NK-92 (cell line): Measurements from ENCODE around the gene RPS2.
"Not testable (repeated sequence)": the region's sequence is repeated elsewhere in the genome, so short reads cannot be mapped to it uniquely, and the experiment has no call there.

ENCODE experiments used
- DNase-seq: peaks from one replicate; lab custom pipeline; 2025; ENCODE audit not compliant: unreplicated experiment; lab: John Stamatoyannopoulos, UW

RPS2 gene

DNA sequence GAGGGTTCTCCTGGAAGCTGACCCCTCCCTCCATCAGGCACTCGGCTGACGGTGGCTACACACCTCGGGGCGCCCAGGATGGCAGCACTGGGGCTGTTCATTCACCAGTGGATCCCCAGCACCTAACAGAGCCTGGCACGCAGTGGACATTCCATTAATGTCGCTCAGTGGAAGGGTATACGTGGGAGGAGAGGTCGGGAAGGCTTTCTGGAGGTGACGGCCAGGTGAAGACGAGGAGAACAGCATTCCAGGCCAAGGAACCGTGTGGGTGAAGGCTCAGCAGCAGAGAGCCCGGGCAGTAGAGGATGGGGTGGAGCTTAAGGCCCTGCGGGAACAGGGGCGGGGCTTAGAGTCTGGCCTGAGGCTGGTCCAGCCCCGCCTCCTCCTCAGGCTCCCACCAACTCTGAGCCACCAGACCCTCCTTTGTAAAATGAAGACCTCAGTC is 43.9 kb downstream of the RPS2 start:
- no peak for DNase-seq

- not testable (repeated sequence) for DNase-seq
Observed at GRCh38 chr16:1920122-1920521, 44.5 kb downstream of the RPS2 start.

- no peak for DNase-seq
Observed at GRCh38 chr16:1919327-1919998, 45.2 kb downstream of the RPS2 start.

DNA sequence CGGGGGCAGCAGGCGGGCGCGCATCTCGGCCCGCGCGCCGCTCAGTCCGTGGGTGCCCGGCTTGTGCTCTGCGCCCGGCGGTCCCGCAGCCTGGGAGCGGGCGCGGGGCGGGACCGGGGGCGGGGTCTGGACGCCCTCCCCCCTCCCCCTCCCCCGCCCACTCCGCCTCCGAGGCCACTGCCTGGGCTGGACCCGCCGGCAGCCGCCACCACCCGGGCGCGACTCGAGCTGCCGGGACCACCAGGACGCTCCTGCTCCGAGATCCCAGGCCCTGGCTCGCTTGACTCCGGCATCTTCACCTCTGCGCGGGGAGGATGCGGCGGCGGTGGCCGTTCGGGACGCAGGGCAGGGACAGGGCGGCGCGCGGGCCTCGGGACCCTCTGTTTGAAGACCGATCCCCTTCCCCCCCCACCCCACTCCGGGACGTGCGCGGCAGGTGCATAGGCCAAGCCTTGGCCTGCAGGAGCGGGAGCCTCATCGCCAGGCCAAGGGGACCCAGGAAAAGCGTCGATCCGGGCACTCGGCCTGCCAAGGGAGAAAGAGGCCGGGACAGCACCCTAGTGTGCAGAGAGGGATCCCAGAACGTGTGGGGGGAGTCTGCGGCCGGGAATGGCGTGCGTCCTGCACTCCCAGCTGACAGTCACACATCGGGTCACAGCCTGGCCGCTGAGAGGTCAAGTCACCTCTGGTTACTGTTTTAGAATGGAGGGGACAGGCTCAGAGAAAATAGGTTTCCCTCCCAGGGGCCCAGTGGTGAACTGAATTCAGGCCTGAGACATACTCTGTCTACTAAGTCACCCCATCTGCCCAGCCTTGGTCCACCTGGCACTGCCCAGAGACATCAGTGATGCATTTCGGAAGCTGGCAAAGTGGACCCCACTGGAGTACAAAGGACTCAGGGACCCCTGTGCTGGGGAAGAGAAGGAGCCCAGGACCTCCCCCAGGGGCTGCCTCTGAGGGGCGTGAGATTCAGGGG is 46.0 kb downstream of the RPS2 start, which contains the start of gene HS3ST6:
Gene HS3ST6 (minus strand): TSS at position 65 of the 976 bp plus-strand sequence. CDS start 92 bp downstream, outside the sequence.
- DNase-seq: no peak

DNA sequence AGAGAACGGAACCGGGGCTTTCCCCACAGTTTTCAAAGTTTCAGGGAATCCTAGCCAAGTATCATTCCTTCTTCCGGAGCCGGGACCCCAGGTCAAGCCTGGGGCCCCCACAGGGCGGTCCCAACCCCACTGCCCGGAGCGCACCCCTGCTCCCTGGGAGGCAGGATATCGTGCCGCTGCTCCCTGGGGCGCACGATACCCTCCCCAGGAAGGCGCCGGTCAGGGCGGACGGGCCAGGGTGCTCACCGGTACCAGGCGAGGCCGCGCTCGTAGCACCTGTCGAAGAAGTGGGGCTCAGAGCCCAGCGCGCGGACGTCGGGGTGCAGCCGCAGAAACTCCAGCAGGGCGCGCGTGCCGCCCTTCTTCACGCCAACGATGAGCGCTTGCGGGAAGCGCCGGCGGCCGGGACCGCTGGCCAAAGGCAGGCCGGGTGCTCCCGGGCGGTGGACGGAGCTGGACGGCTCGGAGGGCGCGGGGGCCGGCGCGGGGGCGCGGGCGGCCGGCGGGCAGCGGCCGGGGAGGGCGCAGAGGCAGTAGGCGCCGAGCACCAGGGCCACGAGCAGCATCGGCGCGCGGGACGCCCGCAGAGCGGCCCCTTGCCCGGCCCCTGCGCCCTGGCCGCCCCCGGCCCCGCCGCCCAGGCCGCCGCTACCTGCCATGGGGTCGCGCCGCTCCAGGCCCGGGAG is 46.8 kb downstream of the RPS2 start:
- no peak for DNase-seq

DNA sequence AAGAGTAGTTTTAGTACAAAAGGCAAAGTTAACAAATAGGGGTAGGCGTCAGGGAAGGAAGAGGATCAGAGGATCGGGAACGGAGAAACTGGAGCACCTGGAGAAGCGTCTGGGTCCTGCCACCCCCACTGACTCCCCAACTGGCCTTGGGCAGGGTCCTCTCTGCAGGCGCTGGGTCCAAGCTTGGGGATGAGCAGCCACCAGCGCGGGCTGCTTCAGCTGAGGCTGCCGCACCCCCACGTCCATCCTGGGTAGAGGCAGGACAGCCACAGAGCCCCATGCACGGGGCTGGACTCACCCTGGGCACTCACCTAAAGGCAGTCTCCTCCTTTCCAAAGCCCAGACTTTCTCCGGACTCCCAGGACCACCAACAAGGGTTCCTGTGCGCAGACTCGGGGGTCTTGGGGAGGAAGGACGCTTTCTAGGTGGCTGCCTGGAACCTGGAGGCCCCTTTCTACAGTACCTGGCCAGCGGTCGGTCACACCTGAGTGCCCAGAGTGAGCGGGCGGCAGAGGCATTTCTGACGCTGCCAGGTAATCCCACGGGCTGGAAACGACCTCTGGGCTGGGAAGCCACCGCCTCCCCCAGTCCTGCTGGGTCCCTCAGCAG is 47.5 kb downstream of the RPS2 start:
- no peak for DNase-seq

DNA sequence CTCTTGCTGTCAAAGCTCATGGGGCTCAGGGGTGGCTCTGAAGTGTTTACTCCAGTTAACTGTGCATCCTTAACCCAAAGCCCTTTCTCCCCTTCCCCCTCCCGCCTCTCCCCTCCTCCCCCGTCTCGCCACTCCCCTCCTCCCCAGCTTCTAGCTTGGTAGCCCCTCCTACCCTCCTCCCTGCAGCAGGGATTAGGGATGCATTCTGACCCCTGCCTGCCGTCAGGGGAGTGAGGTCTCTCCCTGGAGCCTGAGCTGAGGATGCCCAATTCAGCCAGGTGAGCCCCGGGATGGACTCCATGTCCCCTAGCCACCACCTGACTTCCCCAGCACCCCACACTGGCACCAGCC is 48.0 kb downstream of the RPS2 start:
- no peak for DNase-seq

DNA sequence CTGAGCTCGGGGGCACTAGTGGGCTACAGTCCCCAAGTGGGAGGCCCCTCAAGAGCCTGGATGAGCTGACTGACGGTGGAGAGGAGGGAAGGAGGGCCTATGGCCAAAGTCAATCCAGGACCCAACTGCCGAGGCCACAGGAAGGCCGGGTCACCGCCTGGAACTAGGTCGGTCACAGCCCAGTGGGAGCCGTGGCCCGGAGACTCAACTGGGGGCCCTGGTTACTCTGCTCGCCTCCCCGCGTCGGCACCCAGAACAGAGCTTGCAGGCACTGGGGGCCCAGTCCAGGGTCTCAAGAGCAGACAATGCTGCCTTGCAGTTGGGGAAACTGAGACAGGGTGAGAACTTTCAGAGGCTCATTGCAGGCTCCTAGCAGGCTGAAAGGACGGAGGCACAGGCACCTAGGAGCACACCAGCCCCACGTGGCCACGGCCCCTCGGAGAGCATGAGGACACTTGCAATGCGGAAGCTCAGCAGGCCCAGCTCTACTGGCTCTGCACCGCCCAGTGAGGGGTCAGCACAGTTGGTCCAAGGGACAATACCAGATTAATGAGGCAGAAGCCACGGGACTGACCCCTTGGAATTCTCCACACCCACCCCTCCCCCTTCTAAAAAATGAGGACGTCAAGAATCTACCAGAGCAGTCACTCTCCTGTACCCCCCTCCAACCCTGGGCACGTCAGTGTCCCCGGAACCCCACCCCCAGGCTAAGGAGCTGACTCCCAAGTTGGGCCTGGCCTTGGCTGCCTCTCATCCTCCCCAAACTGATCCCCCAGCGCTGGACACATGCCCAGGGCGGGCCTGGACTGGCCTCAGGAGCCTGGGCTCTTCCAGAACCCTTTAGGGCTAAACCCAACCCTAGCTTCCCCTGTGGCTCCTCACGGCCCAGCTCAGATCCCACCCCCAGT is 48.6 kb downstream of the RPS2 start:
- DNase-seq: no peak

- no peak for DNase-seq
Observed at GRCh38 chr16:1914988-1915387, 49.6 kb downstream of the RPS2 start.

DNA sequence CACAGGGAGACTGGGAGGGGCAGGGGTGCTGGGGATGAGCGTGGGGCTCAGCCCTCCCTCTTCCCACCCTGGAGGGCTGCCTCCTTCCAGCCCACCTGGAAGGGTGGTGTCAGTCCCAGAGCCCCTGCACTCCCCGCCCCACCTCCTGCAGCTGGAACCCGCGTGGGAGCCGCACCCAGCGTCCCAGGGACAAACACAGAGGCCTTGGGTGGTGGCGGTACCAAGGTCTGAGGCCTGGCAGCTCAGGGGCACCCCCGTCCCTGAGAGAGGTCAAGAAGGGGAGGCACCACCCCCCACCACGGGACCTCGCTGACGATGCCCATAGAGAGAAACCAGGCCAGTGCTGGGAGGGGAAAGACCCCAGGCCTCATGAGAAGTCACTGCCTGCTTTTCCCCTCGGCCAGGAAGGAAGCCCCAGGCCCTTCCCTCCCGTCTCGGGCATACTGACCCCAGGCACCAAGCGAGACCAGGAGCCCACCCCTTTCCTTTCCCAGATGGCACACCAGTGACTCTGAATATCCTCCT is 50.5 kb downstream of the RPS2 start:
- DNase-seq: no peak

DNA sequence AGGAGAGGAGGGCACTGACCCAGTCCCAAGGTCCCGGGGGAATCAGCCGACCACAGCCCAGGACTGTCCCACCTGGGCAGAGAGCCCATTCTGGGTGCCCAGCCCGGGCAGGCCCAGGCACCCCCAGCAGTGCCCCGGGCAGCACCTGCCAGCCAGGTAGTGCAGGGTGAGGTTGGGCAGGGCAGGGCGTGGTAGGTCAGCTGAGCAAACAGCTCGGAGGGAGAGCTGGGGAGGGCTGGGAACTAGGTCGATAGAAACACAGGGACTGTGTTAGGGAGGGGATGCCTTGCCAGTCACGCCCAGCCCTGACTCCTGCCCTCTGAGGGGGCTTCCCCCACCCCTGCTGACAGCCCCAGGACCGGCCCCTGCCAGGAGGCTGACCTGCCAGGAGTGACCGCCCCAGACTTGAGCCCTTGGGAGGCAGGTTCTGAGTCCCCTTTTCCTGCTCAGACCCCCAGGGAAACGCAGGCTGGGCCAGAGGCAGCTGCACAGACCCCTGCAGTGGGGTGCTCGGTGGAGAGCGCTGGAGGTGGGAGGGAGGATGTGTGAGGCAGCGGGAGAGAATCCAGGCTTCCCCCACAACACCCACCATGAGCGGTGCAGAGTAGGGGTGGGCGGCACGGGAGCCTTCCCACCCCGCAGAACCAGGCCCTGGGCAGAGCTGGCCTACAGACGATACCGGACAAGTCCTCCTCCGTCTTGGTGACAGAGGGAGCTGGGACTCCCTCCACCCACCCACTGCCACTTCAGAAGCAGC is 51.1 kb downstream of the RPS2 start:
- DNase-seq: no peak

DNA sequence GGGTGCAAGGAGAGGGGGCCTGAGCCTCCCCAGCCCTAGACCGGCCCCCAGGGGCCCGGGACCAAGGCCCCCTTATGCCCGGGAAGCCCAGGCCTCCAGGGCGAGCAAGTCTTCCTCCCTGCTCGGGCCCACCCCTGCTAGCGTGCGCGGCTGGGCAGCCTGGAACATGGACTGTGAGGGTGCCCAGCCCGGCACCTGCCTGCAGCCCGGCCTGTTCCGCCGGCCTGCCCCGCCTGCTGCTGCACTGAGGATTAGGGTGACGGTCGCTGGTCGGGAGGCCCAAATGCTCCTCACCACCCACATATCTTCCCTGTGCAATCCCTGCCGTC is 52.4 kb downstream of the RPS2 start:
- DNase-seq: no peak
